Breast epithelium (tissue), 4 donors: ENCODE data around the gene ADGRA1. TPM values are rescaled to one million over a fixed set of nuclear protein-coding genes. Genes with fewer than 3 reads are reported as not detected.
A peak's percentile ranks its signal among the peaks of the same experiment; 100 is the strongest.
"Not testable (repeated sequence)": the region's sequence is repeated elsewhere in the genome, so short reads cannot be mapped to it uniquely, and the experiment has no call there.

Experiments used
- DNase-seq, 2 donors: peaks; one replicate each; pipeline ENCODE4 v3.0.0-alpha.2; 2019; ENCODE audit warnings: low spot score in 2 of 2
- H3K27ac ChIP-seq, 2 donors: fragments of 200-600 bp; sonication (generic) in 1 of 2; one replicate each; pipeline ENCODE4 v1.5.1; 2016 to 2019; ENCODE audit warnings: mild to moderate bottlenecking in 1 of 2
- H3K27me3 ChIP-seq, 2 donors: fragments of 200-600 bp; sonication (generic) in 1 of 2; one replicate each; pipeline versions ENCODE4 v1.5.1 to v1.6.0; 2017 to 2019; ENCODE audit warnings: control low read depth in 1 of 2, mild to moderate bottlenecking in 1 of 2
- H3K36me3 ChIP-seq: fragments of 200-600 bp; one replicate; pipeline ENCODE4 v1.5.1; 2019
- H3K4me1 ChIP-seq, 2 donors: fragments of 200-600 bp; sonication (generic); one replicate each; pipeline ENCODE4 v1.5.1; 2016 to 2019; ENCODE audit warnings: control low read depth in 1 of 2
- H3K4me3 ChIP-seq, 3 donors: fragments of 200-600 bp; sonication (generic); 1 replicate in 2 of 3; 2 replicates in 1 of 3; pipeline ENCODE4 v1.5.1; 2016 to 2019; ENCODE audit warnings: mild to moderate bottlenecking in 3 of 3, moderate library complexity in 2 of 3
- H3K9me3 ChIP-seq, 2 donors: fragments of 200-600 bp; sonication (generic) in 1 of 2; one replicate each; pipeline ENCODE4 v1.5.1; 2016 to 2019; ENCODE audit warnings: control low read depth in 1 of 2
- POLR2A ChIP-seq: fragments of 450-650 bp; IDR thresholded peaks from one replicate; pipeline ENCODE4 v1.6.1; 2016; ENCODE audit warnings: antibody characterized with exemption, mild to moderate bottlenecking, moderate library complexity
- POLR2AphosphoS5 ChIP-seq, 3 donors: sonication (generic); formaldehyde crosslinking; IDR thresholded peaks; one replicate each; pipeline ENCODE4 v1.6.1; 2017; ENCODE audit warnings: antibody characterized with exemption in 3 of 3
- intact Hi-C: fragments of 100-400 bp; cut with DNase I; formaldehyde crosslinking; loops from one replicate; pipeline ENCODE4 v1.15.1; 2023; ENCODE audit warnings: low total_unique reads
- total RNA-seq, 3 donors: library from RNA; depleted of rRNA; stranded (reverse); fragments of >200 nt; gene quantifications; one replicate each; pipeline ENCODE4 v1.1.0, GENCODE V29; 2016
- TF ChIP-seq, protein P1 (sequence below), 3 donors: fragments of 450-650 bp; IDR thresholded peaks; one replicate each; pipeline ENCODE4 v1.5.1; 2016 to 2017; ENCODE audit warnings: antibody characterized with exemption in 3 of 3, mild to moderate bottlenecking in 3 of 3, moderate library complexity in 3 of 3

The ADGRA1 gene
- total RNA-seq, 3 donors from 2014 or later = 0.33 TPM; not detected in 2

DNA sequence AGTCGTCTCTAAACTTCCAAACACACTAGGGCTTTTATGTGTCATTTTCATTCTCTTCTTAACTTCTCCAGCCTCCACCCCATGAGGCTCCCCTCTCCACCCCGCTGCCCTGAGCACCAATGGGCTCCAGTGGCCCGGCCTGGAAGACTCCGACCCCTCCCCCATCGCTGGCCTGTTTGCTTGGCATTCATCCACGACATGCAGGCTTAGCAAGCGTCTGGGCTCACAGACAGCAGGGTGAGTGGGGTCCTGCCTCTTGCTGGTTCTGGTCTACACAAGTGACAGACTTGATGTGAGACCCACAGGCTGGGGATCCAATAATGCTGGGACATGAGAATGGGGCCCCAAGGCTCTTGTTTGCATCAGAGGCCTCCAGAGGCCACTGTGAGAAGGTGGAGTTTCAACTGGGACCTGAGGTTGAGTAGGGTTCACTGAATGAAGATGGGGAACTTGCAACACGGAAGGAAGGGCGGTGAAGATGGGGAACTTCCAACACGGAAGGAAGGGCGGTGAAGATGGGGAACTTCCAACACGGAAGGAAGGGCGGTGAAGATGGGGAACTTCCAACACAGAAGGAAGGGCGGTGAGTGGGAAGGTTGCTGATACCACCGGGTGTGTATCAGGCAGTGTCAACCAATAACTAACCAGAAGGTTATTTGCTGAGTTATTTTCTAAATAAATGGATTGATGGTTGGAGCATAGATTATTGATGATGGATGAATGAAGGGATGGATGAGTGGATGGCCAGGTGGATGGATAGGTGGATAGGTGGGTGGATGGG is 86.3 kb downstream of the ADGRA1 start:
- TF ChIP-seq POLR2AphosphoS5 (IDR thresholded peaks at IDR 0.05) (no peak), POLR2A (no peak)
- TF ChIP-seq, protein P1, sequence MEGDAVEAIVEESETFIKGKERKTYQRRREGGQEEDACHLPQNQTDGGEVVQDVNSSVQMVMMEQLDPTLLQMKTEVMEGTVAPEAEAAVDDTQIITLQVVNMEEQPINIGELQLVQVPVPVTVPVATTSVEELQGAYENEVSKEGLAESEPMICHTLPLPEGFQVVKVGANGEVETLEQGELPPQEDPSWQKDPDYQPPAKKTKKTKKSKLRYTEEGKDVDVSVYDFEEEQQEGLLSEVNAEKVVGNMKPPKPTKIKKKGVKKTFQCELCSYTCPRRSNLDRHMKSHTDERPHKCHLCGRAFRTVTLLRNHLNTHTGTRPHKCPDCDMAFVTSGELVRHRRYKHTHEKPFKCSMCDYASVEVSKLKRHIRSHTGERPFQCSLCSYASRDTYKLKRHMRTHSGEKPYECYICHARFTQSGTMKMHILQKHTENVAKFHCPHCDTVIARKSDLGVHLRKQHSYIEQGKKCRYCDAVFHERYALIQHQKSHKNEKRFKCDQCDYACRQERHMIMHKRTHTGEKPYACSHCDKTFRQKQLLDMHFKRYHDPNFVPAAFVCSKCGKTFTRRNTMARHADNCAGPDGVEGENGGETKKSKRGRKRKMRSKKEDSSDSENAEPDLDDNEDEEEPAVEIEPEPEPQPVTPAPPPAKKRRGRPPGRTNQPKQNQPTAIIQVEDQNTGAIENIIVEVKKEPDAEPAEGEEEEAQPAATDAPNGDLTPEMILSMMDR (IDR thresholded peaks at IDR 0.05) = no peak
- Histone ChIP-seq H3K4me3 (no peak overlapping the region), H3K27ac (no peak overlapping the region), H3K27me3 (no peaks in the 10 kb centered on the region), H3K4me1 (no peaks in the 10 kb centered on the region), H3K9me3 (no peaks in the 10 kb centered on the region), H3K36me3 (no peaks in the 10 kb centered on the region)
- DNase-seq = no peak
- intact Hi-C loops = no loop called here

DNA sequence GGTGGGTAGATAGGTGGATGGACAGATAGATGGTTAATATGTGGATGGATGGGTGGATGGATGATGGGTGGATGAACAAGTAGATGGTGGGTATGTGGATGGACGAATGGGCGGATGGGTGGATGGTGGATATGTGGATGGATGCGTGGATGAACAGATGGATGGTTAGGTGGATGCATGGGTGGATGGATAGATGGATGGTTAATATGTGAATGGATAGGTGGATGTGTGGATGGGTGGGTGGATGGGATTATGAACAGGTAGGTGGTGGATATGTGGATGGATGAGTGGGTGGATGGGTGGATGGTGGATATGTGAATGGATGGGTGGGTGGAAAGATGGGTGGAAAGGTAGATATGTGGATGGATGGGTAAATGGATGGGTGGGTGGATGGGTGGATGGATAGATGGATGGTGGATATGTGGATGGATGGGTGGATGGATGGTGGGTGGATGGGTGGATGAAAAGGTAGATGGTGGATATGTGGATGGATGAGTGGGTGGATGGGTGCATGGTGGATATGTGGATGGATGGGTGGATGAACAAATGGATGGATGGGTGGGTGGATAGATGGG is 87.1 kb downstream of the ADGRA1 start:
- DNase-seq = no peak
- no peak overlapping the region for H3K4me3 ChIP-seq
- intact Hi-C loops = no loop called here
- TF ChIP-seq POLR2A (no peak), POLR2AphosphoS5 (IDR thresholded peaks at IDR 0.05) (no peak)
- TF ChIP-seq, protein P1 (IDR thresholded peaks at IDR 0.05) = no peak
- H3K27me3 ChIP-seq = no peaks in the 10 kb centered on the region
- H3K9me3 ChIP-seq = no peaks in the 10 kb centered on the region
- no peak overlapping the region for H3K27ac ChIP-seq
- H3K4me1 ChIP-seq = no peaks in the 10 kb centered on the region
- no peaks in the 10 kb centered on the region for H3K36me3 ChIP-seq

DNA sequence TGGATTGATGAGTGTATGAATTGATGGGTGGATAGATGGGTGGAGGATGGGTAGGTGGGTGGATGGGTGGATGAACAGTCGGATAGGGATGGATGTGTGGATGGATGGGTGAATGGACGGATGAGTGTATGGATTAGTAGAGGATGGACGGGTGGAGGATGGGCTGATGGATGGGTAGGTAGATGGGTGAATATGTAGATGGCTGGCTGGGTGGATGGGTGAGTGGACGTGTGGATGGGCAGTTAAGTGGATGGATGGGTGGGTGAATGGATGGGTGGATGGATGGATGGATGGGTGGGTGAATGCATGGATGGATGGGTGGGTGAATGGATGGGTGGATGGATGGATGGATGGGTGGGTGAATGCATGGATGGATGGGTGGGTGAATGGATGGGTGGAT is 87.9 kb downstream of the ADGRA1 start:
- H3K4me1 ChIP-seq, H3K27me3 ChIP-seq, intact Hi-C loops, H3K27ac ChIP-seq, H3K9me3 ChIP-seq, H3K4me3 ChIP-seq, H3K36me3 ChIP-seq: not testable (repeated sequence)
- peak in 1 of 2 donors; percentile 36 for DNase-seq

DNA sequence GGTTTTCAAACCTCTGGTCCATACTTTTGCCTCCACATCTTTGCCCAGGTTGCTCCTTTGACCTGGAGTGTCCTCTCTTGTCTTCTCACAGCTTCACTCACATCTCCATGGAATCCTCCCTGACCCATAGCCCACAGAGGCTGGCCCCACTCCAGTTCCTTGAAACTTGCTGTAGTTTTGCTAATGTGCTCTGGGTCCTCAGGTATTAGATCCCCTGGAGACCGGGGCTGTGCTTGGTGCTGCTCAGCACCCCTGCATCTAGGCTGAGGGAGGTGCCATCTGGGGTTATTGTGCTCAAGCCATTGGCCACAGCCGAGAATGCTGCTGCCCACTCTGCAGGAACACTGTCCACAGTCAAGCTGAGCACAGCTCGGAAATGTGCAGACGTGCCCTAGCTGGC is 88.8 kb downstream of the ADGRA1 start:
- Histone ChIP-seq H3K27me3 (peaks cover 0 to 16% of the 10 kb centered on the region in 2 donors), H3K4me1 (no peaks in the 10 kb centered on the region), H3K9me3 (no peaks in the 10 kb centered on the region), H3K27ac (no peak overlapping the region), H3K4me3 (no peak overlapping the region), H3K36me3 (no peaks in the 10 kb centered on the region)
- no peak for DNase-seq
- TF ChIP-seq POLR2A (no peak), POLR2AphosphoS5 (IDR thresholded peaks at IDR 0.05) (no peak)
- TF ChIP-seq, protein P1 (IDR thresholded peaks at IDR 0.05) = no peak
- intact Hi-C loops = no loop called here

DNA sequence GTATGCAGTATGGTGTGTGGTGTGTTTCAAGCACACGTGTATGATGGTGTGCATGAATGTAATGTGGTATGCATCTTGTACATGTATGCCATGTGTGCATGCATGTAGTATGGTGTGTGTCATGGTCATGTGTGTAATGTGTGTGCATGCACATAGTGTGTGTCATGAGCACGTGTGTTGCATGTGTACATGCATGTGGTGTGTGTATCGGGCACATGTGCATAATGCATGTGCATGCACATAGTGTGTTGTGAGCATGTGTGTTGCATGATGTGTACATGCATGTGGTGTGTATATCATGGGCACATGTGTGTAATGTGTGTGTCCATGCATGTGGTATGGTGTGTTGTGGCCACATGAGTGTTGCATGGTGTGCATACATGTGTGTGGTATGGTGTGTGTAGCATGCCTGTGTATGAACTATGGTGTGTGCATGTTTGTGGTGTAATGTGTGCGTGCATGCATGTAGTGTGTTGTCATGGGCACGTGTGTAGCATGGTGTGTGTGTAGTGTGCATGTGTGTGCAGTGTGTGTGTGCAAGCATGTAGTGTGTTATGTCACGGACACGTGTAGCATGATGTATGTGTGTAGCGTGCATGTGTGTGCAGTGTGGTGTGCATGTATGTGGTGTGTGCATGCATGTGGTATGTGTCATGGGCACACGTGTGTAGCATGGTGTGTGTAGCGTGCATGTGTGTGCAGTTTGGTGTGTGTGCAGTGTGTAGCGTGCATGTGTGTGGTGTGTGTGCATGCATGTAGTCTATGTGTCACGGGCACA is 89.8 kb downstream of the ADGRA1 start:
- intact Hi-C loops = no loop called here
- Histone ChIP-seq H3K4me1 (no peaks in the 10 kb centered on the region), H3K27ac (no peak overlapping the region), H3K9me3 (no peaks in the 10 kb centered on the region), H3K36me3 (no peaks in the 10 kb centered on the region), H3K4me3 (no peak overlapping the region), H3K27me3 (peaks cover 0 to 24% of the 10 kb centered on the region in 2 donors)
- TF ChIP-seq POLR2AphosphoS5 (IDR thresholded peaks at IDR 0.05) (no peak), POLR2A (no peak)
- TF ChIP-seq, protein P1 (IDR thresholded peaks at IDR 0.05) = no peak
- DNase-seq = no peak
